ENCODE results near the gene CALY. TPM values are rescaled to one million over a fixed set of nuclear protein-coding genes. Genes with fewer than 3 reads are reported as not detected.
A peak's percentile ranks its signal among the peaks of the same experiment; 100 is the strongest.

The CALY gene
- total RNA-seq, 2 donors from 2014 or later = 1.8 TPM; not detected in 1

DNA sequence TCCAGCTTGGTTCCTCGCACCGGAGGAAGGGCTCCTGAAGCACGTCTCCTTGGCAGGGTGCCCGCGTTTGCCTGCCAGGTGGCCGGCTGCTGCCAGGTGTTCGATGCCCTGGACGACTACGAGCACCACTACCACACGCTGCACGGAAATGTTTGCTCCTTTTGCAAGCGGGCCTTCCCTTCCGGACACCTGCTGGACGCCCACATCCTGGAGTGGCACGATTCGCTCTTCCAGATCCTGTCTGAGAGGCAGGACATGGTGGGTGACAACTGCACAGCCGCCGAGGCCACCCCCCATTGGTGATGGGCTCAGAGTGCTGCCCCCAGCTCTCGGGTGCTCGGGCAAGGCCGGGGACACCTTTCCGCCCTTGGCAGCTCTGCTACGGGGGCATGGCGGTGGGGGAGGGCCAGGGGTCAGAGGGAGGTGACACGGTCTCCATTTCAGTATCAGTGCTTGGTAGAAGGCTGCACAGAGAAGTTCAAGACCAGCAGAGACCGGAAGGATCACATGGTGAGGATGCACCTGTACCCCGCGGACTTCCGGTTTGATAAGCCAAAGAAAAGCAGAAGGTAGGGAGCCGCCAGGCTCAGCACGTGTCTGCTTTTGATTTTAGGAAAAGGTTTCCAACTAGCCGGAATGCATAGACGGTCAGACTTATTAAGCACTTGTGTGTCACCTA, 26.8 kb downstream of the CALY start:
- 57 to 59% methylated on average over 25 to 33 of the region's 33 CpGs for WGBS, 2 donors
- no peaks in the 10 kb centered on the region for H3K9me3 ChIP-seq
- DNase-seq (peak; percentile 63 to 76 (median 71)), ATAC-seq (no peak)
- no peak overlapping the region for H3K4me3 ChIP-seq
- H3K4me1 ChIP-seq = peaks cover 30% of the 10 kb centered on the region
- no peaks in the 10 kb centered on the region for H3K27me3 ChIP-seq
- peak overlapping the region; percentile 33 to 99 (median 93) for H3K27ac ChIP-seq
- H3K36me3 ChIP-seq (replicated peaks in 1 of 2; ENCODE audit: insufficient read depth in 1 of 2, low read depth in 2 of 2) = no peaks in the 10 kb centered on the region
- no peak for TF ChIP-seq POLR2A (IDR thresholded peaks at IDR 0.05)
- TF ChIP-seq, protein P1, sequence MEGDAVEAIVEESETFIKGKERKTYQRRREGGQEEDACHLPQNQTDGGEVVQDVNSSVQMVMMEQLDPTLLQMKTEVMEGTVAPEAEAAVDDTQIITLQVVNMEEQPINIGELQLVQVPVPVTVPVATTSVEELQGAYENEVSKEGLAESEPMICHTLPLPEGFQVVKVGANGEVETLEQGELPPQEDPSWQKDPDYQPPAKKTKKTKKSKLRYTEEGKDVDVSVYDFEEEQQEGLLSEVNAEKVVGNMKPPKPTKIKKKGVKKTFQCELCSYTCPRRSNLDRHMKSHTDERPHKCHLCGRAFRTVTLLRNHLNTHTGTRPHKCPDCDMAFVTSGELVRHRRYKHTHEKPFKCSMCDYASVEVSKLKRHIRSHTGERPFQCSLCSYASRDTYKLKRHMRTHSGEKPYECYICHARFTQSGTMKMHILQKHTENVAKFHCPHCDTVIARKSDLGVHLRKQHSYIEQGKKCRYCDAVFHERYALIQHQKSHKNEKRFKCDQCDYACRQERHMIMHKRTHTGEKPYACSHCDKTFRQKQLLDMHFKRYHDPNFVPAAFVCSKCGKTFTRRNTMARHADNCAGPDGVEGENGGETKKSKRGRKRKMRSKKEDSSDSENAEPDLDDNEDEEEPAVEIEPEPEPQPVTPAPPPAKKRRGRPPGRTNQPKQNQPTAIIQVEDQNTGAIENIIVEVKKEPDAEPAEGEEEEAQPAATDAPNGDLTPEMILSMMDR (IDR thresholded peaks at IDR 0.05) = no peak
- intact Hi-C loops (cut with DNase I) = no loop called here

DNA sequence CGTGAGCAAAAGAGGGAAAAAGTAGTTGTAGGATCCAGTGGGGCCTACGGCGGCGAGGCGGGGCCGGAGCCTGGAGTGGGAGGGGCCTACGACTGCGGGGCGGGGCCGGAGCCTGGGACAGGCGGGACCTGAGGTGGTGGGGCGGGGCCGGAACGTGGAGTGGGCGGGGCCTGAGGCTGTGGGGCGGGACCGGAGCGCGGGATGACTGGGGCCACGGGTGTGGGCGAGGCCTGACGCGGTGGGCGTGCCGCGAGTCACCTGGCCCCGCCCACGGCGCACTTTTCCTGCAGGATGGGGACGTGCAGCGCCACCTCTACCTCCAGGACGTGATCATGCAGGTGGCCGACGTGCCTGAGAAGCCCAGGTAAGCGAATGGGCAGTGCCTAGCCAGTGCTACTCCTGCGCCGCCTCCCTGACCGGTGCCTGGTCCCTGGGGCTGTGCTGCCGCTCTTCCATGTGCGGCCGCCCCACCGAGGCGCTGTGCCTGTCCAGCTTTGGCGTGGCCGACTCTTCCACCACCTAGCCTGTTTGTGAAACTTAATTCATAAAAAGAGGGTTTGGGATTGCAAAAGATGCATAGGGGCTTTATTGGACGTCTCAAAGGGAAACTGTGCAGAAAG, 27.5 kb downstream of the CALY start:
- Histone ChIP-seq H3K9me3 (no peaks in the 10 kb centered on the region), H3K27me3 (no peaks in the 10 kb centered on the region), H3K36me3 (replicated peaks in 1 of 2; ENCODE audit: insufficient read depth in 1 of 2, low read depth in 2 of 2) (no peaks in the 10 kb centered on the region), H3K4me3 (peak overlapping the region; percentile 63 to 79), H3K4me1 (peaks cover 32% of the 10 kb centered on the region), H3K27ac (peak overlapping the region; percentile 91 to 99 (median 93))
- 2 to 15% methylated on average over 8 to 23 of the region's 46 CpGs for WGBS, 2 donors
- intact Hi-C loops (cut with DNase I) = no loop called here
- ATAC-seq = peak; percentile 89
- DNase-seq = peak; percentile 95 to 99 (median 96)
- TF ChIP-seq POLR2A (IDR thresholded peaks at IDR 0.05) = peak in 2 of 3 donors; percentile 5 to 17
- TF ChIP-seq, protein P1 (IDR thresholded peaks at IDR 0.05) = peak in 2 of 7 experiments; percentile 9 to 12

GRCh38 chr10:133308421-133309099, 28.1 kb downstream of the CALY start, which contains the start of the genes TUBGCP2 and ZNF511:
TUBGCP2 (minus strand) TSS chr10:133308872; CDS start chr10:133302941, 5,931 bp downstream.
ZNF511 (plus strand) TSS chr10:133308914; CDS start chr10:133308944, 30 bp downstream.
- H3K27me3 ChIP-seq = no peaks in the 10 kb centered on the region
- peak within 1 kb of the TSS; percentile 91 to 99 (median 93) for H3K27ac ChIP-seq
- peak; percentile 34 to 74 (median 45) for TF ChIP-seq POLR2A (IDR thresholded peaks at IDR 0.05)
- TF ChIP-seq, protein P1 (IDR thresholded peaks at IDR 0.05) = peak in 3 of 7 experiments; percentile 4 to 26 (median 11)
- ATAC-seq (peak; percentile 78), DNase-seq (peak; percentile 84 to 88 (median 88))
- H3K4me1 ChIP-seq = peaks cover 28% of the 10 kb centered on the region
- peak within 1 kb of the TSS; percentile 63 to 79 for H3K4me3 ChIP-seq
- H3K36me3 ChIP-seq (replicated peaks in 1 of 2; ENCODE audit: insufficient read depth in 1 of 2, low read depth in 2 of 2) = no peaks in the 10 kb centered on the region
- no peaks in the 10 kb centered on the region for H3K9me3 ChIP-seq
- intact Hi-C loops (cut with DNase I) = no loop called here
- 1% methylated on average over 14 to 78 of the region's 89 CpGs for WGBS, 2 donors

- intact Hi-C loops (cut with DNase I) = no loop called here
- TF ChIP-seq, protein P1 (IDR thresholded peaks at IDR 0.05) = peak; percentile 70 to 89 (median 83)
- peak in 2 of 3 donors; percentile 41 to 79 for TF ChIP-seq POLR2A (IDR thresholded peaks at IDR 0.05)
- peak overlapping the region; percentile 63 to 79 for H3K4me3 ChIP-seq
- no peaks in the 10 kb centered on the region for H3K27me3 ChIP-seq
- H3K36me3 ChIP-seq (replicated peaks in 1 of 2; ENCODE audit: insufficient read depth in 1 of 2, low read depth in 2 of 2) = no peaks in the 10 kb centered on the region
- ATAC-seq = peak; percentile 57
- peak overlapping the region; percentile 91 to 99 (median 93) for H3K27ac ChIP-seq
- H3K4me1 ChIP-seq = peaks cover 28% of the 10 kb centered on the region
- WGBS, 2 donors = 2% methylated on average over 25 of the region's 25 CpGs
- peak; percentile 91 to 96 (median 94) for DNase-seq
- H3K9me3 ChIP-seq = no peaks in the 10 kb centered on the region
Measured at GRCh38 chr10:133307776-133308420, 28.8 kb downstream of the CALY start.
